Loucy (cell line): Measurements from ENCODE around the gene TOM1L1.

ENCODE experiments used
- H2AFZ ChIP-seq: fragments of 200-600 bp; sonication (generic); 2 replicates; pipeline ENCODE4 v1.6.0; 2016; ENCODE audit warnings: antibody characterized with exemption, mild to moderate bottlenecking, low read length, moderate library complexity
- H3F3A ChIP-seq: fragments of 200-600 bp; 2 replicates; pipeline ENCODE4 v1.6.0; 2016; ENCODE audit warnings: antibody characterized with exemption, low read depth, mild to moderate bottlenecking
- H3K27me3 ChIP-seq: fragments of 200-600 bp; sonication (generic); 2 replicates; pipeline ENCODE4 v1.6.1; 2014; ENCODE audit warnings: low read length, mild to moderate bottlenecking; ENCODE audit not compliant: insufficient read depth, poor library complexity, severe bottlenecking
- H3K36me3 ChIP-seq: fragments of 200-600 bp; sonication (generic); 2 replicates; pipeline ENCODE4 v1.6.1; 2016; ENCODE audit warnings: low read length; ENCODE audit not compliant: insufficient read depth
- H3K4me1 ChIP-seq: fragments of 200-600 bp; sonication (generic); 2 replicates; pipeline ENCODE4 v1.5.1; 2014; ENCODE audit warnings: low read length, mild to moderate bottlenecking; ENCODE audit not compliant: insufficient read depth, poor library complexity, severe bottlenecking
- H3K4me2 ChIP-seq: fragments of 200-600 bp; sonication (generic); 2 replicates; pipeline ENCODE4 v1.6.0; 2014; ENCODE audit warnings: antibody characterized with exemption, low read length, low read depth, mild to moderate bottlenecking; ENCODE audit not compliant: poor library complexity, severe bottlenecking
- H3K4me3 ChIP-seq: fragments of 200-600 bp; sonication (generic); 2 replicates; pipeline ENCODE4 v1.5.1; 2014; ENCODE audit warnings: low read length, mild to moderate bottlenecking, mixed read lengths; ENCODE audit not compliant: poor library complexity, severe bottlenecking
- H3K79me2 ChIP-seq: fragments of 200-600 bp; sonication (generic); 2 replicates; pipeline ENCODE4 v1.6.1; 2014; ENCODE audit warnings: low read length; ENCODE audit not compliant: insufficient read depth
- H3K9ac ChIP-seq: fragments of 200-600 bp; sonication (generic); 2 replicates; pipeline ENCODE4 v1.6.0; 2014; ENCODE audit warnings: mild to moderate bottlenecking, low read depth, low read length, moderate library complexity; ENCODE audit not compliant: poor library complexity, severe bottlenecking
- H3K9me2 ChIP-seq: fragments of 200-600 bp; sonication (generic); replicated peaks from 2 replicates; pipeline ENCODE4 v1.6.1; 2016; ENCODE audit warnings: low read depth, low read length, mixed read lengths
- H3K9me3 ChIP-seq: fragments of 200-600 bp; sonication (generic); 2 replicates; pipeline ENCODE4 v1.6.1; 2014; ENCODE audit warnings: mild to moderate bottlenecking, antibody characterized with exemption, low read length, low read depth; ENCODE audit not compliant: insufficient read depth
- H4K20me1 ChIP-seq: fragments of 200-600 bp; sonication (generic); 2 replicates; pipeline ENCODE4 v1.6.0; 2014; ENCODE audit warnings: antibody characterized with exemption, low read length, mild to moderate bottlenecking; ENCODE audit not compliant: insufficient read depth, poor library complexity, severe bottlenecking
- CTCF ChIP-seq: fragments of 200-600 bp; sonication (generic); conservative IDR thresholded peaks from 2 replicates; pipeline ENCODE4 v1.5.1; 2014; ENCODE audit warnings: mild to moderate bottlenecking, antibody characterized with exemption, low read length
- EZH2phosphoT487 ChIP-seq: fragments of 200-600 bp; IDR thresholded peaks from 2 replicates; pipeline ENCODE4 v1.6.1; 2018; ENCODE audit warnings: antibody characterized with exemption, mild to moderate bottlenecking, moderate library complexity, borderline replicate concordance

Gene TOM1L1

GRCh38 chr17:55005520-55005919 is 104.9 kb downstream of the TOM1L1 start:
- Histone ChIP-seq H3K4me1 (peaks cover 7% of the 10 kb centered on the region), H3K27me3 (no peaks in the 10 kb centered on the region), H3K9me3 (no peaks in the 10 kb centered on the region), H3F3A (no peaks in the 10 kb centered on the region), H3K79me2 (no peaks in the 10 kb centered on the region), H3K4me3 (no peak overlapping the region), H3K9ac (no peak overlapping the region), H3K36me3 (no peaks in the 10 kb centered on the region; the same call in 1 of the 2 replicates), H3K4me2 (no peak overlapping the region), H4K20me1 (no peaks in the 10 kb centered on the region), H2AFZ (no peak overlapping the region), H3K9me2 (no peaks in the 10 kb centered on the region)
- TF ChIP-seq CTCF (peak; percentile 71), EZH2phosphoT487 (no peak)
